H1 (cell line): Measurements from ENCODE around the gene HSF5. TPM values are rescaled to one million over a fixed set of nuclear protein-coding genes. Genes with fewer than 3 reads are reported as not detected.

Experiments
- EP300 ChIP-seq, 2 experiments: IDR thresholded peaks; 1 replicate in 1 of 2; 2 replicates in 1 of 2; pipeline ENCODE4 v1.6.1; 2011 to 2012; ENCODE audit warnings: low read depth in 2 of 2, low read length in 2 of 2, mild to moderate bottlenecking in 2 of 2, borderline replicate concordance in 1 of 2, inconsistent platforms in 1 of 2, moderate library complexity in 1 of 2
- JUN ChIP-seq: IDR thresholded peaks from 2 replicates; pipeline ENCODE4 v1.6.1; 2011; ENCODE audit warnings: low read depth, mild to moderate bottlenecking, improper control_type of control experiment, low read length
- YY1 ChIP-seq: IDR thresholded peaks from 2 replicates; pipeline ENCODE4 v1.6.1; 2011; ENCODE audit warnings: low read depth, mild to moderate bottlenecking, low read length
- polyA plus RNA-seq, 7 experiments: library from polyadenylated mRNA; depleted of rRNA in 3 of 7; stranded (reverse) in 5 of 7; unstranded in 2 of 7; fragments of >200 nt in 5 of 7; fragments of 200-250 nt in 2 of 7; gene quantifications; 1 replicate in 5 of 7; 2 replicates in 1 of 7; 4 replicates in 1 of 7; pipeline versions ENCODE4 v1.2.1 to v1.2.3, GENCODE V29; 2011 to 2013; ENCODE audit warnings: missing spikeins in 2 of 7, mixed read lengths in 2 of 7
- total RNA-seq: library from RNA; stranded (reverse); fragmentation: NEBNext Ultra II Directional; extraction: Animal tissue kit (Norgen Biotek cat#: 25700); gene quantifications from 2 replicates; pipeline ENCODE4 v1.2.1, GENCODE V29; 2021

The HSF5 gene
- total and polyA plus RNA-seq, 2 of the 8 experiments (the other 6 are each of a cell fraction or from before 2014, with no cell fraction given): not detected

DNA sequence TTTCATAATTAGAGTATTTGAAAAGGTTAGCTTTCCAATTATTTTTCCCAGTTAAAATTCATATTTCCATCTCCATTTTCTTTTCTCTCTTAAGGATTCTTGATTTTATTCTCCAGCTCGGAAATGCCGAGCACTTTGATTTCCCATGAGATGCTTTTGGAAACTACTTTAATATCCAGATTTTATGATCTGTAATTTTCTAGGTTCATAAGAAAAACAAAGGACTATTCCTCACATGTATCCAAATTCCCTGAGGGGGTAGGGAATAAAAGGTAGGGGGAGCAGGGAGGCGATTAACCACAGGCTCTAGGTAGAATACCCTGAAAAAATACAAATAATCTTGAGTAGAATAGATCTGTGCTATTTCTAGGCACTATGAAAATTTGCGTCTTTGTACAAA, 71.8 kb downstream of the HSF5 start (continued):
- TF ChIP-seq JUN (no peak), EP300 (IDR thresholded peaks at IDR 0.05; ENCODE audit: borderline replicate concordance in 1 of 2, low read depth in 2 of 2, low read length in 2 of 2) (no peak), YY1 (no peak)
- TF ChIP-seq, all 59 proteins: peak for 0
